HepG2 (cell line): ENCODE measurements around the gene RNF13. TPM values are rescaled to one million over a fixed set of nuclear protein-coding genes. Genes with fewer than 3 reads are reported as not detected.
A peak's percentile ranks its signal among the peaks of the same experiment; 100 is the strongest.

Experiments
- FLYWCH1 ChIP-seq: sonication (generic); formaldehyde crosslinking; IDR thresholded peaks from 2 replicates; pipeline ENCODE4 v1.8.1; 2023; ENCODE audit warnings: mild to moderate bottlenecking, missing genetic modification reagents
- FOXK1 ChIP-seq: sonication (generic); formaldehyde crosslinking; IDR thresholded peaks from 2 replicates; pipeline ENCODE4 v1.4.0; 2020; ENCODE audit warnings: low read depth, missing genetic modification reagents, borderline replicate concordance
- FOXP1 ChIP-seq, 2 experiments: fragments of 450-650 bp in 1 of 2; IDR thresholded peaks; 2 replicates each; pipeline ENCODE4 v1.6.1; 2017 to 2018; ENCODE audit warnings: antibody characterized with exemption in 1 of 2
- HDAC2 ChIP-seq: sonication (generic); formaldehyde crosslinking; IDR thresholded peaks from 2 replicates; pipeline ENCODE4 v1.4.0; 2020; ENCODE audit warnings: missing genetic modification reagents
- ISX ChIP-seq: sonication (generic); formaldehyde crosslinking; conservative IDR thresholded peaks from 2 replicates; pipeline ENCODE4 v1.5.0; 2020; ENCODE audit warnings: missing genetic modification reagents
- MAFF ChIP-seq: IDR thresholded peaks from 2 replicates; pipeline ENCODE4 v1.6.1; 2011; ENCODE audit warnings: low read depth, low read length, improper control_type of control experiment
- PHF20 ChIP-seq: sonication (generic); formaldehyde crosslinking; IDR thresholded peaks from 2 replicates; pipeline ENCODE4 v1.5.0; 2020; ENCODE audit warnings: mild to moderate bottlenecking, missing genetic modification reagents
- SOX13 ChIP-seq, 3 experiments: fragments of 450-650 bp in 1 of 3; sonication (generic) in 1 of 3; formaldehyde crosslinking in 1 of 3; IDR thresholded peaks in 2 of 3; conservative IDR thresholded peaks in 1 of 3; 2 replicates each; pipeline versions ENCODE4 v1.5.0 to v1.6.1; 2016 to 2020; ENCODE audit warnings: antibody characterized with exemption in 1 of 3, mild to moderate bottlenecking in 1 of 3, missing compliant biosample characterization in 1 of 3, missing genetic modification reagents in 1 of 3, moderate library complexity in 1 of 3
- SOX5 ChIP-seq: IDR thresholded peaks from 2 replicates; pipeline ENCODE4 v1.6.1; 2016; ENCODE audit warnings: borderline replicate concordance
- ZBTB42 ChIP-seq: sonication (generic); formaldehyde crosslinking; IDR thresholded peaks from 2 replicates; pipeline ENCODE4 v1.5.0; 2020; ENCODE audit warnings: mild to moderate bottlenecking, missing genetic modification reagents
- ZFAT ChIP-seq: sonication (generic); formaldehyde crosslinking; conservative IDR thresholded peaks from 2 replicates; pipeline ENCODE4 v1.8.1; 2023; ENCODE audit warnings: missing genetic modification reagents, inconsistent platforms
- ZFP37 ChIP-seq: sonication (generic); formaldehyde crosslinking; IDR thresholded peaks from 2 replicates; pipeline ENCODE4 v1.4.0; 2020; ENCODE audit warnings: missing genetic modification reagents, borderline replicate concordance
- ZNF605 ChIP-seq: sonication (generic); formaldehyde crosslinking; IDR thresholded peaks from 2 replicates; pipeline ENCODE4 v1.8.0; 2022; ENCODE audit warnings: mild to moderate bottlenecking, missing genetic modification reagents
- polyA plus RNA-seq, 8 experiments: library from polyadenylated mRNA; depleted of rRNA in 3 of 8; stranded (reverse) in 7 of 8; unstranded in 1 of 8; fragments of >200 nt; fragmentation: Illumina TruSeq in 4 of 8; extraction: Trizol in 4 of 8; gene quantifications; 2 replicates each; pipeline versions ENCODE4 v1.2.1 to v1.2.3, GENCODE V29; 2011 to 2016; ENCODE audit warnings: low read depth in 4 of 8, missing spikeins in 1 of 8, mixed read lengths in 1 of 8; ENCODE audit not compliant: insufficient read depth in 1 of 8
- total RNA-seq, 5 experiments: library from RNA; depleted of rRNA; stranded (reverse); fragments of >200 nt; fragmentation: Illumina TruSeq; extraction: Trizol; gene quantifications; 2 replicates each; pipeline ENCODE4 v1.2.3, GENCODE V29; 2016; ENCODE audit warnings: low read depth in 1 of 5
- TF ChIP-seq, protein P1 (sequence below): IDR thresholded peaks from 2 replicates; pipeline ENCODE4 v1.6.1; 2018; ENCODE audit warnings: missing genetic modification reagents, mild to moderate bottlenecking, missing compliant biosample characterization
- TF ChIP-seq, protein P2 (sequence below): sonication (generic); formaldehyde crosslinking; conservative IDR thresholded peaks from 2 replicates; pipeline ENCODE4 v1.4.0; 2020; ENCODE audit warnings: missing genetic modification reagents
- TF ChIP-seq, protein P3 (sequence below): sonication (generic); formaldehyde crosslinking; IDR thresholded peaks from 2 replicates; pipeline ENCODE4 v1.4.0; 2020; ENCODE audit warnings: mild to moderate bottlenecking, missing genetic modification reagents
- TF ChIP-seq, protein P4 (sequence below): sonication (generic); formaldehyde crosslinking; IDR thresholded peaks from 2 replicates; pipeline ENCODE4 v1.5.1; 2020; ENCODE audit warnings: mild to moderate bottlenecking, missing genetic modification reagents, moderate library complexity

RNF13 gene
- total and polyA plus RNA-seq, 2 of the 13 experiments (the other 11 are each of a cell fraction or from before 2014, with no cell fraction given) = 39.8 to 46.0 TPM

GRCh38 chr3:149971403-149972075 lies 158.5 kb downstream of the RNF13 start (continued):
- TF ChIP-seq, protein P1, sequence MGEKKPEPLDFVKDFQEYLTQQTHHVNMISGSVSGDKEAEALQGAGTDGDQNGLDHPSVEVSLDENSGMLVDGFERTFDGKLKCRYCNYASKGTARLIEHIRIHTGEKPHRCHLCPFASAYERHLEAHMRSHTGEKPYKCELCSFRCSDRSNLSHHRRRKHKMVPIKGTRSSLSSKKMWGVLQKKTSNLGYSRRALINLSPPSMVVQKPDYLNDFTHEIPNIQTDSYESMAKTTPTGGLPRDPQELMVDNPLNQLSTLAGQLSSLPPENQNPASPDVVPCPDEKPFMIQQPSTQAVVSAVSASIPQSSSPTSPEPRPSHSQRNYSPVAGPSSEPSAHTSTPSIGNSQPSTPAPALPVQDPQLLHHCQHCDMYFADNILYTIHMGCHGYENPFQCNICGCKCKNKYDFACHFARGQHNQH (CRISPR knock-in tag) = no peak; the same call in 1 of the 2 replicates
- peak; percentile 8; the same call in 1 of the 2 replicates for TF ChIP-seq PHF20 (CRISPR knock-in tag)
- TF ChIP-seq MAFF = no peak
- no peak for TF ChIP-seq ISX (CRISPR knock-in tag)
- TF ChIP-seq, protein P2, sequence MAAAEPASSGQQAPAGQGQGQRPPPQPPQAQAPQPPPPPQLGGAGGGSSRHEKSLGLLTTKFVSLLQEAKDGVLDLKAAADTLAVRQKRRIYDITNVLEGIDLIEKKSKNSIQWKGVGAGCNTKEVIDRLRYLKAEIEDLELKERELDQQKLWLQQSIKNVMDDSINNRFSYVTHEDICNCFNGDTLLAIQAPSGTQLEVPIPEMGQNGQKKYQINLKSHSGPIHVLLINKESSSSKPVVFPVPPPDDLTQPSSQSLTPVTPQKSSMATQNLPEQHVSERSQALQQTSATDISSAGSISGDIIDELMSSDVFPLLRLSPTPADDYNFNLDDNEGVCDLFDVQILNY = 0 out of 2 replicates have a peak, but pooled peaks have one; percentile 2
- TF ChIP-seq, protein P3, sequence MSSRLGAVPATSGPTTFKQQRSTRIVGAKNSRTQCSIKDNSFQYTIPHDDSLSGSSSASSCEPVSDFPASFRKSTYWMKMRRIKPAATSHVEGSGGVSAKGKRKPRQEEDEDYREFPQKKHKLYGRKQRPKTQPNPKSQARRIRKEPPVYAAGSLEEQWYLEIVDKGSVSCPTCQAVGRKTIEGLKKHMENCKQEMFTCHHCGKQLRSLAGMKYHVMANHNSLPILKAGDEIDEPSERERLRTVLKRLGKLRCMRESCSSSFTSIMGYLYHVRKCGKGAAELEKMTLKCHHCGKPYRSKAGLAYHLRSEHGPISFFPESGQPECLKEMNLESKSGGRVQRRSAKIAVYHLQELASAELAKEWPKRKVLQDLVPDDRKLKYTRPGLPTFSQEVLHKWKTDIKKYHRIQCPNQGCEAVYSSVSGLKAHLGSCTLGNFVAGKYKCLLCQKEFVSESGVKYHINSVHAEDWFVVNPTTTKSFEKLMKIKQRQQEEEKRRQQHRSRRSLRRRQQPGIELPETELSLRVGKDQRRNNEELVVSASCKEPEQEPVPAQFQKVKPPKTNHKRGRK = no peak
- TF ChIP-seq, protein P4, sequence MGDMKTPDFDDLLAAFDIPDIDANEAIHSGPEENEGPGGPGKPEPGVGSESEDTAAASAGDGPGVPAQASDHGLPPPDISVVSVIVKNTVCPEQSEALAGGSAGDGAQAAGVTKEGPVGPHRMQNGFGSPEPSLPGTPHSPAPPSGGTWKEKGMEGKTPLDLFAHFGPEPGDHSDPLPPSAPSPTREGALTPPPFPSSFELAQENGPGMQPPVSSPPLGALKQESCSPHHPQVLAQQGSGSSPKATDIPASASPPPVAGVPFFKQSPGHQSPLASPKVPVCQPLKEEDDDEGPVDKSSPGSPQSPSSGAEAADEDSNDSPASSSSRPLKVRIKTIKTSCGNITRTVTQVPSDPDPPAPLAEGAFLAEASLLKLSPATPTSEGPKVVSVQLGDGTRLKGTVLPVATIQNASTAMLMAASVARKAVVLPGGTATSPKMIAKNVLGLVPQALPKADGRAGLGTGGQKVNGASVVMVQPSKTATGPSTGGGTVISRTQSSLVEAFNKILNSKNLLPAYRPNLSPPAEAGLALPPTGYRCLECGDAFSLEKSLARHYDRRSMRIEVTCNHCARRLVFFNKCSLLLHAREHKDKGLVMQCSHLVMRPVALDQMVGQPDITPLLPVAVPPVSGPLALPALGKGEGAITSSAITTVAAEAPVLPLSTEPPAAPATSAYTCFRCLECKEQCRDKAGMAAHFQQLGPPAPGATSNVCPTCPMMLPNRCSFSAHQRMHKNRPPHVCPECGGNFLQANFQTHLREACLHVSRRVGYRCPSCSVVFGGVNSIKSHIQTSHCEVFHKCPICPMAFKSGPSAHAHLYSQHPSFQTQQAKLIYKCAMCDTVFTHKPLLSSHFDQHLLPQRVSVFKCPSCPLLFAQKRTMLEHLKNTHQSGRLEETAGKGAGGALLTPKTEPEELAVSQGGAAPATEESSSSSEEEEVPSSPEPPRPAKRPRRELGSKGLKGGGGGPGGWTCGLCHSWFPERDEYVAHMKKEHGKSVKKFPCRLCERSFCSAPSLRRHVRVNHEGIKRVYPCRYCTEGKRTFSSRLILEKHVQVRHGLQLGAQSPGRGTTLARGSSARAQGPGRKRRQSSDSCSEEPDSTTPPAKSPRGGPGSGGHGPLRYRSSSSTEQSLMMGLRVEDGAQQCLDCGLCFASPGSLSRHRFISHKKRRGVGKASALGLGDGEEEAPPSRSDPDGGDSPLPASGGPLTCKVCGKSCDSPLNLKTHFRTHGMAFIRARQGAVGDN (CRISPR knock-in tag) = peak; percentile 80
- no peak for TF ChIP-seq FOXK1
- no peak for TF ChIP-seq ZFAT (CRISPR knock-in tag)
- TF ChIP-seq HDAC2 (CRISPR knock-in tag) = no peak
- TF ChIP-seq ZFP37 (CRISPR knock-in tag) = no peak
- TF ChIP-seq ZNF605 (CRISPR knock-in tag) = no peak
- TF ChIP-seq SOX5 = no peak
- TF ChIP-seq FOXP1 (IDR thresholded peaks at IDR 0.05) = no peak
- TF ChIP-seq FOXP1 (CRISPR knock-in tag; IDR thresholded peaks at IDR 0.05) = no peak
- 0 out of 2 replicates have a peak, but pooled peaks have one; percentile 58 for TF ChIP-seq ZBTB42 (CRISPR knock-in tag)
- TF ChIP-seq FLYWCH1 (CRISPR knock-in tag) = no peak
- no peak for TF ChIP-seq SOX13 (IDR thresholded peaks at IDR 0.05)
- TF ChIP-seq SOX13 (CRISPR knock-in tag; conservative IDR thresholded peaks at IDR 0.05 in 1 of 2, IDR thresholded peaks at IDR 0.05 in 1 of 2) = no peak
